HCT116 (cell line): ENCODE results near the gene EIF4E2. TPM values are rescaled to one million over a fixed set of nuclear protein-coding genes. Genes with fewer than 3 reads are reported as not detected.

Experiments used
- ATAC-seq: fragments of 200-7000 bp; cut with Tn5 transposase; 2 replicates; pipeline ENCODE4 v1.9.1; 2020; ENCODE audit warnings: mild to moderate bottlenecking, moderate library complexity
- BruUV-seq: library from RNA; stranded (reverse); fragments of 400-500 nt; replicated peaks from 2 replicates; lab custom pipeline; 2021; lab: Mats Ljungman, UMichigan
- CTCF ChIA-PET: fragments of 300-600 bp; sonication (Branson Sonifier 250); formaldehyde crosslinking; loops from one replicate; lab custom pipeline; 2021; ENCODE audit warnings: antibody characterized with exemption; lab: Charles Lee
- POLR2A ChIA-PET: fragments of 300-600, 350-600 bp; sonication (Branson Sonifier 250); formaldehyde crosslinking; loops from one replicate; lab custom pipeline; 2021; ENCODE audit warnings: antibody characterized with exemption; lab: Charles Lee
- RAD21 ChIA-PET, 2 experiments: fragments of 300-600 bp; sonication (Branson Sonifier 250); formaldehyde crosslinking; loops; one replicate each; lab custom pipeline; 2023; ENCODE audit warnings: low total read pairs in 2 of 2; ENCODE audit not compliant: uncharacterized antibody in 2 of 2, unreplicated experiment in 2 of 2, low non-redundant PET in 1 of 2; lab: Charles Lee
- DNase-seq: peaks from one replicate; pipeline ENCODE4 v3.0.0-alpha.2; 2010; ENCODE audit warnings: low read depth, low spot score
- H2AFZ ChIP-seq: fragments of 200-600 bp; shearing (Covaris generic), sonication (generic); 2 replicates; pipeline ENCODE4 v1.6.1; 2017; ENCODE audit warnings: low read depth, mixed run types, mixed read lengths, antibody characterized with exemption, low read length; ENCODE audit not compliant: poor library complexity, severe bottlenecking
- H3K27ac ChIP-seq: 2 replicates; pipeline ENCODE4 v1.5.1; 2012; ENCODE audit warnings: low read depth, low read length
- H3K27me3 ChIP-seq: fragments of 200-600 bp; sonication (generic); 2 replicates; pipeline ENCODE4 v1.6.1; 2016; ENCODE audit warnings: mixed run types, low read length, mixed read lengths; ENCODE audit not compliant: insufficient read depth
- H3K36me3 ChIP-seq, 2 experiments: fragments of 200-500 bp in 1 of 2; fragments of 200-600 bp in 1 of 2; sonication (Bioruptor generic) in 1 of 2; sonication (generic) in 1 of 2; 2 replicates each; pipeline versions ENCODE4 v1.5.1 to v1.6.1; 2014 to 2016; ENCODE audit warnings: low read length in 2 of 2, inconsistent platforms in 1 of 2, mixed read lengths in 1 of 2, mixed run types in 1 of 2; ENCODE audit not compliant: insufficient read depth in 2 of 2, control insufficient read depth in 1 of 2
- H3K4me1 ChIP-seq, 2 experiments: fragments of 200-600 bp in 1 of 2; sonication (generic) in 1 of 2; 2 replicates each; pipeline versions ENCODE4 v1.5.1 to v1.6.1; 2012 to 2017; ENCODE audit warnings: low read length in 2 of 2, inconsistent platforms in 1 of 2, mild to moderate bottlenecking in 1 of 2, mixed read lengths in 1 of 2, mixed run types in 1 of 2, moderate library complexity in 1 of 2; ENCODE audit not compliant: insufficient read depth in 2 of 2, control insufficient read depth in 1 of 2
- H3K4me2 ChIP-seq: fragments of 200-600 bp; sonication (generic); 2 replicates; pipeline ENCODE4 v1.6.1; 2017; ENCODE audit warnings: mixed run types, low read length, mixed read lengths
- H3K4me3 ChIP-seq, 2 experiments: fragments of 200-600 bp in 1 of 2; sonication (generic) in 1 of 2; replicated peaks in 1 of 2; 2 replicates each; pipeline ENCODE4 v1.5.1; 2011 to 2016; ENCODE audit warnings: low read length in 2 of 2, control low read depth in 1 of 2, low read depth in 1 of 2, mild to moderate bottlenecking in 1 of 2, mixed read lengths in 1 of 2, mixed run types in 1 of 2
- H3K79me2 ChIP-seq: fragments of 200-600 bp; sonication (generic); 2 replicates; pipeline ENCODE4 v1.6.1; 2017; ENCODE audit warnings: mild to moderate bottlenecking, mixed run types, low read length, moderate library complexity, mixed read lengths; ENCODE audit not compliant: insufficient read depth
- H3K9ac ChIP-seq: fragments of 200-600 bp; sonication (generic); 2 replicates; pipeline ENCODE4 v1.6.1; 2016; ENCODE audit warnings: low read length, mixed read lengths
- H3K9me2 ChIP-seq: fragments of 200-600 bp; sonication (generic), shearing (Covaris generic); 2 replicates; pipeline ENCODE4 v1.6.1; 2017; ENCODE audit warnings: mixed run types, mild to moderate bottlenecking, moderate library complexity; ENCODE audit not compliant: insufficient read depth
- H3K9me3 ChIP-seq, 2 experiments: fragments of 200-500 bp in 1 of 2; fragments of 200-600 bp in 1 of 2; sonication (Bioruptor generic) in 1 of 2; sonication (generic) in 1 of 2; 2 replicates each; pipeline ENCODE4 v1.6.1; 2014 to 2017; ENCODE audit warnings: low read length in 2 of 2, mixed read lengths in 2 of 2, inconsistent platforms in 1 of 2, low read depth in 1 of 2, mild to moderate bottlenecking in 1 of 2, mixed run types in 1 of 2, moderate library complexity in 1 of 2; ENCODE audit not compliant: control insufficient read depth in 1 of 2, insufficient read depth in 1 of 2
- H4K20me1 ChIP-seq: fragments of 200-600 bp; sonication (generic), shearing (Covaris generic); 2 replicates; pipeline ENCODE4 v1.6.1; 2017; ENCODE audit warnings: mixed run types, mild to moderate bottlenecking, moderate library complexity; ENCODE audit not compliant: insufficient read depth
- CBX3 ChIP-seq: IDR thresholded peaks from 2 replicates; pipeline ENCODE4 v1.6.1; 2012; ENCODE audit warnings: low read depth
- EGR1 ChIP-seq: IDR thresholded peaks from 2 replicates; pipeline ENCODE4 v1.6.1; 2012; ENCODE audit warnings: low read depth
- FOSL1 ChIP-seq: IDR thresholded peaks from 2 replicates; pipeline ENCODE4 v1.6.1; 2012; ENCODE audit warnings: low read depth
- RAD21 ChIP-seq: IDR thresholded peaks from 2 replicates; pipeline ENCODE4 v1.6.1; 2012; ENCODE audit warnings: low read depth, mild to moderate bottlenecking
- ZFX ChIP-seq: fragments of 450-650 bp; IDR thresholded peaks from 2 replicates; pipeline ENCODE4 v1.6.1; 2017
- ZNF274 ChIP-seq: fragments of 200-500 bp; sonication (Bioruptor generic); IDR thresholded peaks from 2 replicates; pipeline ENCODE4 v1.6.1; 2014; ENCODE audit warnings: mild to moderate bottlenecking, low read depth, low read length, inconsistent platforms
- intact Hi-C: fragments of 100-400 bp; cut with micrococcal nuclease; formaldehyde crosslinking; loops from 2 replicates; pipeline ENCODE4 v1.10.0; 2022
- total RNA-seq: library from RNA; stranded (reverse); gene quantifications from one replicate; pipeline ENCODE4 v1.2.1, GENCODE V29; 2021; ENCODE audit not compliant: unreplicated experiment
- TF ChIP-seq, protein P1 (sequence below), 3 experiments: fragments of 200-600 bp in 1 of 3; sonication (generic) in 1 of 3; IDR thresholded peaks in 2 of 3; conservative IDR thresholded peaks in 1 of 3; 2 replicates each; pipeline ENCODE4 v1.5.1; 2012 to 2017; ENCODE audit warnings: low read depth in 2 of 3, low read length in 2 of 3, antibody characterized with exemption in 1 of 3, borderline replicate concordance in 1 of 3, control low read depth in 1 of 3, mild to moderate bottlenecking in 1 of 3, mixed read lengths in 1 of 3, mixed run types in 1 of 3, moderate library complexity in 1 of 3; ENCODE audit not compliant: insufficient read depth in 1 of 3
- TF ChIP-seq, protein P2 (sequence below): IDR thresholded peaks from 2 replicates; pipeline ENCODE4 v1.6.1; 2012; ENCODE audit warnings: low read depth

The EIF4E2 gene
- total RNA-seq, 1 experiment from 2014 or later: 58.6 TPM

DNA sequence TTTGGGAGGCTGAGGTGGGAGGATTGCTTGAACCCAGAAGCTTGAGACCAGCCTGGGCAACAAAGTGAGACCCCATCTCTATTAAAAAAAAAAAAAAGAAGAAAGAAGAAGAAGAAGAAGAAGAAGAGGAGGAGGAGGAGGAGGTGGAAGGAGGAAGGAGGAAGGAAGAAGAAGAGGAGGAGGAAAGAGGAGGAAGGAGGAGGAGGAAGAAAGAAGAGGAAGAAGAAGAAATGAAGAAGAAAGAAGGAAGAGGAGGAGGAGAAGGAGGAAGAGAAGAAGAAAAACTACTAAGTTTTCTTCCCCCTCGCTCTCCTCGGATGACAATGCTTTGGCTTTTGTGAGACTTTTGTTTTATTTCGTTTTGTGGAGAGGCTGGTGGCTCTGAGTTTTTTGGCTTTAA is 52.8 kb downstream of the EIF4E2 start:
- Histone ChIP-seq H3K4me1 (peaks cover 0 to 8% of the 10 kb centered on the region in 2 experiments; a peak in 3 of 4 replicates), H2AFZ (no peak overlapping the region), H3K36me3 (no peaks in the 10 kb centered on the region), H3K79me2 (no peaks in the 10 kb centered on the region), H3K27me3 (no peaks in the 10 kb centered on the region), H3K4me3 (no peak overlapping the region), H3K9ac (no peak overlapping the region)
- POLR2A ChIA-PET: no interaction called here
- ATAC-seq: no peak
- CTCF ChIA-PET: interaction anchor here (0.7 to 1.2 kb wide), 2 partner anchors 11 to 206 kb away, joined by 3 to 5 read pairs; no protein-coding TSS in a partner anchor
- TF ChIP-seq ZFX (no peak), CBX3 (no peak), EGR1 (no peak), ZNF274 (no peak), FOSL1 (no peak), RAD21 (no peak)
- TF ChIP-seq, protein P1, sequence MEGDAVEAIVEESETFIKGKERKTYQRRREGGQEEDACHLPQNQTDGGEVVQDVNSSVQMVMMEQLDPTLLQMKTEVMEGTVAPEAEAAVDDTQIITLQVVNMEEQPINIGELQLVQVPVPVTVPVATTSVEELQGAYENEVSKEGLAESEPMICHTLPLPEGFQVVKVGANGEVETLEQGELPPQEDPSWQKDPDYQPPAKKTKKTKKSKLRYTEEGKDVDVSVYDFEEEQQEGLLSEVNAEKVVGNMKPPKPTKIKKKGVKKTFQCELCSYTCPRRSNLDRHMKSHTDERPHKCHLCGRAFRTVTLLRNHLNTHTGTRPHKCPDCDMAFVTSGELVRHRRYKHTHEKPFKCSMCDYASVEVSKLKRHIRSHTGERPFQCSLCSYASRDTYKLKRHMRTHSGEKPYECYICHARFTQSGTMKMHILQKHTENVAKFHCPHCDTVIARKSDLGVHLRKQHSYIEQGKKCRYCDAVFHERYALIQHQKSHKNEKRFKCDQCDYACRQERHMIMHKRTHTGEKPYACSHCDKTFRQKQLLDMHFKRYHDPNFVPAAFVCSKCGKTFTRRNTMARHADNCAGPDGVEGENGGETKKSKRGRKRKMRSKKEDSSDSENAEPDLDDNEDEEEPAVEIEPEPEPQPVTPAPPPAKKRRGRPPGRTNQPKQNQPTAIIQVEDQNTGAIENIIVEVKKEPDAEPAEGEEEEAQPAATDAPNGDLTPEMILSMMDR (IDR thresholded peaks at IDR 0.05 in 2 of 3, conservative IDR thresholded peaks at IDR 0.05 in 1 of 3; ENCODE audit: borderline replicate concordance in 1 of 3, insufficient read depth in 1 of 3, low read depth in 2 of 3, low read length in 2 of 3): no peak
- TF ChIP-seq, all 23 proteins: peak for 0
- no TSS peak for BruUV-seq
- RAD21 ChIA-PET: no interaction called here
- no peak for DNase-seq
- H3K27ac ChIP-seq: no peak overlapping the region
- no peaks in the 10 kb centered on the region for H3K9me2 ChIP-seq
- intact Hi-C loops: loop anchor here (10.0 kb wide), 2 partner anchors 232 to 842 kb away; no protein-coding TSS in a partner anchor
- H3K9me3 ChIP-seq: no peaks in the 10 kb centered on the region
- no peak overlapping the region for H3K4me2 ChIP-seq
- no peaks in the 10 kb centered on the region for H4K20me1 ChIP-seq

DNA sequence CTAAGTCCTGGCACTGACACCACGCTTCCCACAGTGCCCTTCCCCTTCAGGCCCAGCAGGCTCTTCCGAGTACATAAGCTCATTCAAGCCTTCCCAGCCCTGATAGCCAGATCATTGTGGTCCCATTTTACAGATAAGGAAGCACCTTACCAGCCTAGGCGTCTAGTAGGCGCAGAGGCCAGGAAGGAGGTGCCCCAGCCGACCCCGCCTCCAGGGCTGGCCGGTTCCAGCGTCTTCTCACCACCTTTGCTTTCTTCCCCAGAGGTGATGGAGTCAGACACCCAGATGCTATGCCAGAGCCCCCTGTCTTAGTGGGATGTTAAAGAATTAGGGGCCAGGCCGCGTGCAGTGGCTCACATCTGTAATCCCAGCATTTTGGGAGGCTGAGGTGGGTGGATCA is 54.0 kb downstream of the EIF4E2 start:
- intact Hi-C loops: loop anchor here (10.0 kb wide), 2 partner anchors 230 to 840 kb away; no protein-coding TSS in a partner anchor
- no peaks in the 10 kb centered on the region for H3K27me3 ChIP-seq
- TF ChIP-seq, protein P2, sequence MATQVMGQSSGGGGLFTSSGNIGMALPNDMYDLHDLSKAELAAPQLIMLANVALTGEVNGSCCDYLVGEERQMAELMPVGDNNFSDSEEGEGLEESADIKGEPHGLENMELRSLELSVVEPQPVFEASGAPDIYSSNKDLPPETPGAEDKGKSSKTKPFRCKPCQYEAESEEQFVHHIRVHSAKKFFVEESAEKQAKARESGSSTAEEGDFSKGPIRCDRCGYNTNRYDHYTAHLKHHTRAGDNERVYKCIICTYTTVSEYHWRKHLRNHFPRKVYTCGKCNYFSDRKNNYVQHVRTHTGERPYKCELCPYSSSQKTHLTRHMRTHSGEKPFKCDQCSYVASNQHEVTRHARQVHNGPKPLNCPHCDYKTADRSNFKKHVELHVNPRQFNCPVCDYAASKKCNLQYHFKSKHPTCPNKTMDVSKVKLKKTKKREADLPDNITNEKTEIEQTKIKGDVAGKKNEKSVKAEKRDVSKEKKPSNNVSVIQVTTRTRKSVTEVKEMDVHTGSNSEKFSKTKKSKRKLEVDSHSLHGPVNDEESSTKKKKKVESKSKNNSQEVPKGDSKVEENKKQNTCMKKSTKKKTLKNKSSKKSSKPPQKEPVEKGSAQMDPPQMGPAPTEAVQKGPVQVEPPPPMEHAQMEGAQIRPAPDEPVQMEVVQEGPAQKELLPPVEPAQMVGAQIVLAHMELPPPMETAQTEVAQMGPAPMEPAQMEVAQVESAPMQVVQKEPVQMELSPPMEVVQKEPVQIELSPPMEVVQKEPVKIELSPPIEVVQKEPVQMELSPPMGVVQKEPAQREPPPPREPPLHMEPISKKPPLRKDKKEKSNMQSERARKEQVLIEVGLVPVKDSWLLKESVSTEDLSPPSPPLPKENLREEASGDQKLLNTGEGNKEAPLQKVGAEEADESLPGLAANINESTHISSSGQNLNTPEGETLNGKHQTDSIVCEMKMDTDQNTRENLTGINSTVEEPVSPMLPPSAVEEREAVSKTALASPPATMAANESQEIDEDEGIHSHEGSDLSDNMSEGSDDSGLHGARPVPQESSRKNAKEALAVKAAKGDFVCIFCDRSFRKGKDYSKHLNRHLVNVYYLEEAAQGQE: no peak
- H2AFZ ChIP-seq: no peak overlapping the region
- H3K4me1 ChIP-seq: peaks cover 0 to 8% of the 10 kb centered on the region in 2 experiments; a peak in 3 of 4 replicates
- ChIA-PET POLR2A (interaction anchor here (1.9 kb wide), 1 partner anchor 11 kb away, joined by 6 read pairs; no protein-coding TSS in a partner anchor), CTCF (interaction anchor here (0.8 kb wide), 1 partner anchor 11 kb away, joined by 3 read pairs; no protein-coding TSS in a partner anchor), RAD21 (no interaction called here)
- no peaks in the 10 kb centered on the region for H3K9me3 ChIP-seq
- H3K4me2 ChIP-seq: no peak overlapping the region
- H3K27ac ChIP-seq: no peak overlapping the region
- no peaks in the 10 kb centered on the region for H4K20me1 ChIP-seq
- no peaks in the 10 kb centered on the region for H3K36me3 ChIP-seq
- H3K79me2 ChIP-seq: no peaks in the 10 kb centered on the region
- H3K9ac ChIP-seq: no peak overlapping the region
- ATAC-seq (no peak), DNase-seq (no peak)
- no TSS peak for BruUV-seq
- H3K9me2 ChIP-seq: no peaks in the 10 kb centered on the region
- H3K4me3 ChIP-seq: no peak overlapping the region
